Spinal cord (tissue), 10 donors: ENCODE data around the gene BARHL1. TPM values are rescaled to one million over a fixed set of nuclear protein-coding genes. Genes with fewer than 3 reads are reported as not detected.

Source experiments
- DNase-seq, 6 donors: peaks; one replicate each; pipeline versions ENCODE4 v3.0.0 to v3.0.0-alpha.2; 2013 to 2015; ENCODE audit warnings: low spot score in 6 of 6, low read depth in 4 of 6
- H3K27ac ChIP-seq: one replicate; pipeline ENCODE4 v1.5.1; 2013; ENCODE audit warnings: low read depth, low read length, control low read depth
- H3K27me3 ChIP-seq: one replicate; pipeline ENCODE4 v1.6.1; 2013; ENCODE audit warnings: low read length; ENCODE audit not compliant: control insufficient read depth, insufficient read depth
- H3K36me3 ChIP-seq: one replicate; pipeline ENCODE4 v1.6.1; 2013; ENCODE audit warnings: low read length; ENCODE audit not compliant: control insufficient read depth, insufficient read depth
- H3K4me1 ChIP-seq: one replicate; pipeline ENCODE4 v1.6.1; 2013; ENCODE audit warnings: low read length; ENCODE audit not compliant: control insufficient read depth, insufficient read depth
- H3K4me3 ChIP-seq: one replicate; pipeline ENCODE4 v1.5.1; 2013; ENCODE audit warnings: low read depth, low read length, control low read depth
- H3K9me3 ChIP-seq: one replicate; pipeline ENCODE4 v1.6.1; 2013; ENCODE audit warnings: low read length; ENCODE audit not compliant: control insufficient read depth, insufficient read depth
- WGBS: methylation state at CpG from one replicate; pipeline ENCODE4 v1.1.5; 2013; ENCODE audit warnings: missing lambda C conversion rate; ENCODE audit not compliant: insufficient coverage; 5-methylcytosine and 5-hydroxymethylcytosine counted together
- polyA plus RNA-seq, 2 donors: library from polyadenylated mRNA; unstranded; fragments of 120-200 nt; gene quantifications; one replicate each; pipeline ENCODE4 v1.2.1, GENCODE V29; 2013; ENCODE audit not compliant: insufficient read length in 2 of 2
- total RNA-seq, 2 donors: library from RNA; depleted of rRNA in 1 of 2; stranded (reverse); fragments of 120-200 nt in 1 of 2; fragments of >200 nt in 1 of 2; gene quantifications; one replicate each; pipeline versions ENCODE4 v1.2.3 to v1.2.4, GENCODE V29; 2013 to 2014
- donor health status: healthy.

BARHL1 gene
- total and polyA plus RNA-seq, 4 donors = 2.0 to 3.3 (median 3.2) TPM; not detected in 1

DNA sequence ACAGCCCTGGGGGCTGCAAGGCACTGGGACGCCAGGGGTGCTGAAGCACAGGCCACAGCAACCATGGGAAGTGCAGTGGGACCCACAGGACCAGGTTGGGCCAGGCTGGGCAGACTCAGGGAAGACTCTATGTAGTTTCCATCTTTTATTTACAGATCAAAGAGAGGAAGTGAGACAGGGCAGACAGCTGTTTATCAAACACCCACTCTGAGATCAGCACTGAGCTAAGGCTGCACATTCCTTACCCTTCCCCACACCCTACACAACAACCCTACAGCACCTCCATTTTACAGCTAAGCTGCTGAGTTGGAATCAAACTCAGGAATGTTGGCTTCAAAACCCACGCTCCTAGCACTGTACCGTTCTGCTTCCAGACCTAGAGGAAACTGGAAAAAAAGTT lies 19.8 kb downstream of the BARHL1 start:
- Histone ChIP-seq H3K4me1 (no peaks in the 10 kb centered on the region), H3K4me3 (no peak overlapping the region), H3K27me3 (no peaks in the 10 kb centered on the region), H3K9me3 (no peaks in the 10 kb centered on the region), H3K27ac (no peak overlapping the region), H3K36me3 (peaks cover 39% of the 10 kb centered on the region)
- WGBS = 49% methylated on average over 3 of the region's 3 CpGs
- no peak for DNase-seq

DNA sequence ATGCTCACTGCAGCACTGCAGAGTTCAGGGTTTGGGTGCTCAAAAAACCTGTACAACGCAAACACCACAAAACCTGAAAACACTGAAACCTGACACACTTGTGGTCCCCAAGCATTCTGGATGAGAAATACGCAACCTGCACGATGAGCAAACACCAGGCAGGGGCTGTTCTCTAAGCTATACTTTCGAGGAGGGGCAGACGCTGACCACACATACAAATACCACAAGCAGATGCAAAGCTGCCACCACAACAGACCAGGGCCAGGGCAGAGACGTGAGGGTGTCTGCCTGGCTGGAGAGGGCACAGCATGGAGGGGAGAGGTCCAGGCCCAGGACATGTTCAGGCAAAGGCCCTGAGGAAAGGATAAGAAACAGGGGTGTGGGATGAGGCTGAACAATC lies 23.0 kb downstream of the BARHL1 start:
- Histone ChIP-seq H3K27me3 (no peaks in the 10 kb centered on the region), H3K4me3 (no peak overlapping the region), H3K36me3 (peaks cover 39% of the 10 kb centered on the region), H3K4me1 (no peaks in the 10 kb centered on the region), H3K9me3 (no peaks in the 10 kb centered on the region), H3K27ac (no peak overlapping the region)
- DNase-seq = no peak
- WGBS = 96% methylated on average over 4 of the region's 6 CpGs

DNA sequence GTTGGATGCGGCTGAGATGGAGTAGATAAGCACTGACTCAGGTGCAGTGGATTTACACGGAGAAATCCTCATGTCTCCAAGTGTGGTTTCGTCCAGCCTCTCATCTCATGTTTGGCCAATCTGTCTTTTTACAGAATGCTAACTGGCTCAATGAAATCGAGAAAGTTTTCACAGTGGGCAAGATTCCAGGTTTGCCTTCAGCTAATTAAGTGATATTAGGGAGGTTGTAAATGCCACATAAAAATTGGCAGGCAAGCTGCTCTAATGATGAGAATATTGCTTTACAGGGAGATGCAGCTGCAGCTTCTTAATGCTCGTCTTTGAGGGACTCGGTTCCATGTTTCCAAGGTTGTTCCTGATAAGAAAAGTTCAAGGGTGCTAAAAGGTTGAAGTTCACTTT lies 23.7 kb downstream of the BARHL1 start:
- Histone ChIP-seq H3K4me1 (no peaks in the 10 kb centered on the region), H3K27me3 (no peaks in the 10 kb centered on the region), H3K27ac (no peak overlapping the region), H3K36me3 (peaks cover 35% of the 10 kb centered on the region), H3K9me3 (no peaks in the 10 kb centered on the region), H3K4me3 (no peak overlapping the region)
- WGBS = 82% methylated on average over 6 of the region's 6 CpGs
- peak in 1 of 6 donors; percentile 36 for DNase-seq

DNA sequence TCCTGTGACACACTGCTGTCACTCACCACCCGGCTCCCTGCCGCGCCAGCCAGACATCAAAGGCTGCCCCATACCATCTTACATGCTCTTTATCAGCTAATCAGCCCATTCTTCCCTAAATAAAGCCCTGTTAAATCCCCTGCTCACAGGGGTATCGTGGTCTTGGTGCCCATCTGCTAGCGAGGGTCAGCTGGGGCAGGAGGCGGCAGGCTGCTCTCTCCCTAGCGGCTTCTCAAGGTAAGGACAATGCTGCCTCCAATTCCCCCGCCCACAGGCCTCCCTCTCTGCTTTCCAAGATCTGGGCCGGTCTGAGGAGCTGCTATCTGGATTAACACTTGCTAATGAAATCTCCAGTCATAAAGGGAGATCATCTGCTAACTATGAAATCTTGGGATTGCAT lies 26.8 kb downstream of the BARHL1 start:
- Histone ChIP-seq H3K9me3 (no peaks in the 10 kb centered on the region), H3K27ac (no peak overlapping the region), H3K4me1 (no peaks in the 10 kb centered on the region), H3K27me3 (no peaks in the 10 kb centered on the region), H3K4me3 (no peak overlapping the region), H3K36me3 (peaks cover 48% of the 10 kb centered on the region)
- DNase-seq = no peak
- WGBS = 86% methylated on average over 7 of the region's 9 CpGs

DNA sequence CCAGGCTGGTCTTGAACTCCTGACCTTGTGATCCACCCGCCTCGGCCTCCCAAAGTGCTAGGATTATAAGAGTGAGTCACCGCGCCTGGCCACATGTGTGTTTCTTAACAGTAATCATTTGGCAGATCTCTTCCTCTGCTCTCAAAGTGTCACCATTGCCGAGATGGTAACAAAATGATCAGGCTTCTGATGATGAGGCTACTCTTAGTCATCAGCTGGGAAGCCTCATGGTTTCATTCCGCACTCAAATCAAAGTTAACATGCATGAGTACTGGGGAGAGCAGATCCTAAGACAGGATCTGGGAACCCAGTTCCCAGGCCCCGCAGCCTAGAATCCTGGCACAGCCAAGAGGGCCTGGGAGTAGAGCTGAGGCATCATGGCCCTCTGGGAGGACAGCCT lies 27.4 kb downstream of the BARHL1 start:
- Histone ChIP-seq H3K36me3 (peaks cover 45% of the 10 kb centered on the region), H3K4me3 (no peak overlapping the region), H3K27ac (no peak overlapping the region), H3K27me3 (no peaks in the 10 kb centered on the region), H3K9me3 (no peaks in the 10 kb centered on the region), H3K4me1 (no peaks in the 10 kb centered on the region)
- DNase-seq = no peak
- WGBS = 87% methylated on average over 7 of the region's 7 CpGs

DNA sequence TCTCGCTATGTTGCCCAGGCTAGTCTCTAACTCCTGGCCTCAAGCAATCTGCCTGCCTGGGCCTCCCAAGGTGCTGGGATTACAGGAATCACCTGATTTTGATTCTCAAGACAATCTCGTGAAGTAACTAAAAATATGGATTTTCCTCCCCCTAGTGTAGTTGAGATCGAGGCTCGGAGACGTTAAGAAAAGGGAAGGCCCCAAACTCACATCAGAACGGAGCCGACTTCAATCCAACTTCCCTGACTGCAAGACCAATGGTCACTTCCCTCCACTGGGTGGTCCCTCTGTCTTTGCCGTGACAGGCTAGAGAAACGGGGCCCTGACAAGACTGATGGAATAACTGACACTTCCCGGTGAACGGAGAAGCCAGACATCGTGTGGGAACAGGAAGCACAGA lies 28.3 kb downstream of the BARHL1 start:
- H3K4me1 ChIP-seq = no peaks in the 10 kb centered on the region
- DNase-seq = no peak
- 87% methylated on average over 11 of the region's 12 CpGs for WGBS
- H3K27me3 ChIP-seq = no peaks in the 10 kb centered on the region
- H3K4me3 ChIP-seq = no peak overlapping the region
- no peaks in the 10 kb centered on the region for H3K9me3 ChIP-seq
- H3K27ac ChIP-seq = no peak overlapping the region
- peaks cover 39% of the 10 kb centered on the region for H3K36me3 ChIP-seq

DNA sequence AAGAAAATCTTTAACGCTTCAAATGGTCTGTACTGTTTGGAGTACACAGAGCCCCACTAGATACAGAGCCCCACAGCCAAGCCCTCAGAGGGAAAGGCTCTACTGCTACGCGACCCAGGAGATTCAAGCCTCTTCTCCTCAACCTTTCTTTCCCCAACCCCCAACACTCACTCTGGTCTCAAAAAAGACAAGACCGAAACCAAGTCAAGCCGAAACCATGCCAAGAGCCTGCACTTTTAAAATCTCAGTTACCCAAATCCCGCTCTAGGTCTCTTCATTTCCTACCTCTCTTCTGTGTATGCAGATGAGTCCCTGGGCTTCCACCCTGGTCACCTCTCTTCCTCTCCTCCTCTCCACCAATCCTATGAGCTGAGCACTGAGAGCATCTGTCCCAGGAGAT lies 31.9 kb downstream of the BARHL1 start:
- H3K4me3 ChIP-seq = no peak overlapping the region
- 80% methylated on average over 6 of the region's 6 CpGs for WGBS
- no peaks in the 10 kb centered on the region for H3K4me1 ChIP-seq
- no peaks in the 10 kb centered on the region for H3K9me3 ChIP-seq
- H3K27me3 ChIP-seq = no peaks in the 10 kb centered on the region
- no peak for DNase-seq
- H3K27ac ChIP-seq = no peak overlapping the region
- H3K36me3 ChIP-seq = peaks cover 41% of the 10 kb centered on the region

DNA sequence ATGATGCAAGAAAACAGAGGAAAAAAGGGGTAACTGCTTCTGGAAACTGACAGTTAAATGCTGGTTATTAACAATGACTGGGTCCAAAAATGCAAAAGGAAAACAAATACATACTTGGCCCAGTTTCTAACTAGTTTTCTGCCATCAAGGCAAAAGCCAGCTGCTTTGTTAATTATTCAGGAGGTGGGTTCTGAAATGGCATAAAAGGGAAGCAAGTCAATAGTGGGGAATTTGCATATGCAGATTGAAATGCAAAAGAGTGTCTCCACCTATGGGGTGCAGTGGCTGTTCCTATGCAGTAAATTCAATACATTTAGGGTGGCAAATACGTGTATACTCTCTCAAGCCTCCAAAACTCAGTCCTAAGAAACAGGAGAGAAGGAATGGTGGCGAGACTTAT lies 33.4 kb downstream of the BARHL1 start:
- peaks cover 35% of the 10 kb centered on the region for H3K36me3 ChIP-seq
- no CpG with 5 or more reads among the region's 2 CpGs for WGBS

DNA sequence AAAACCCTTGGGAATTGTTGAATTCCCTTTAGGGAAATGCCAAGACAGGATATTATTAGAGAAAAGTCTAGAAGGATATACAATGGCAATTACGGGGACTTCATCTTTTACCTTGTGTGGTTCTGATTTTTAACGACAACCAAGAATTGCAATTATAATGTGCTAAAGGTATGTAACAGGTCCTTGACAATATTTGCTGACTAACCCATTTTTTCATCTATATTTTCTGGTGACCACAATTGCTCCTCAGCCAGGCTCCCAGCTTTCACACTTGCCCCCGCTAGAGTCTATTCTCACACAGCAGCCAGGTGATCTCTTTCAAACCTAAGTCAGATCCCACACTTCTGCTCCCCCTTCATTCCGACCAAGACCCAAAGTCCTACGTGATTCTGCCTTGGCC lies 34.3 kb downstream of the BARHL1 start:
- no peaks in the 10 kb centered on the region for H3K4me1 ChIP-seq
- no peaks in the 10 kb centered on the region for H3K9me3 ChIP-seq
- no peak overlapping the region for H3K4me3 ChIP-seq
- H3K36me3 ChIP-seq = peaks cover 26% of the 10 kb centered on the region
- DNase-seq = no peak
- 82% methylated on average over 3 of the region's 5 CpGs for WGBS
- H3K27me3 ChIP-seq = no peaks in the 10 kb centered on the region
- no peak overlapping the region for H3K27ac ChIP-seq

More for the DNA sequence above, 33.4 kb downstream of the BARHL1 start:
- H3K9me3 ChIP-seq = no peaks in the 10 kb centered on the region
- H3K4me3 ChIP-seq = no peak overlapping the region
- no peaks in the 10 kb centered on the region for H3K27me3 ChIP-seq
- no peak overlapping the region for H3K27ac ChIP-seq
- peak in 1 of 6 donors; percentile 53 for DNase-seq
- no peaks in the 10 kb centered on the region for H3K4me1 ChIP-seq

DNA sequence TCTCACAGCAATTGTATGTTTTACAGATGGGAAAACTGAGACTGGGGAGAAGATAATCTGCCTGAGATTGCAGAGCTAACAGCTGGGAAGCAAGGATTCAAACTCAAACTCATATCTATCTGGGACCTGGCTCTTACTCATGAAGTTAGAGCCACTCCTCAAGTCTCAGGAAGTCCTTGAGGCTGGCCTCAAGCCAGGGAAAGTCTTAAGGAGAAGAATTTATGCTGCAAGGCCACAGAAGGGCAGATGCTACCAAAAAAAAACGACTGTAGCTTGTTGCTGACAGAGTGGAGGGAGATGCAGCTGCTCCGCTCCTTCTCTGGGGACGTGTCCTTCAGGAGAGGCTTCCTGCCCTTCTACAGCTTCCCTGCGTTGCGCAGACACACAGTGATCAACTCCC lies 39.8 kb downstream of the BARHL1 start:
- peaks cover 9% of the 10 kb centered on the region for H3K36me3 ChIP-seq
- no peaks in the 10 kb centered on the region for H3K9me3 ChIP-seq
- 68% methylated on average over 4 of the region's 5 CpGs for WGBS
- no peaks in the 10 kb centered on the region for H3K27me3 ChIP-seq
- H3K27ac ChIP-seq = no peak overlapping the region
- no peaks in the 10 kb centered on the region for H3K4me1 ChIP-seq
- no peak overlapping the region for H3K4me3 ChIP-seq
- no peak for DNase-seq
